T-helper 1 cell treated with Interleukin-12 subunit alpha and Interleukin-12 subunit beta and Interleukin-4 antibody, amounts not matched to agents 30 μg/mL and 1 μg/mL, for 36 hours (primary cell): ENCODE results near the gene PML.

Experiments
- H3K27ac Mint-ChIP-seq: one replicate; pipeline ENCODE4 v1.8.0; 2021; ENCODE audit warnings: mild to moderate bottlenecking, mixed read lengths
- H3K27me3 Mint-ChIP-seq: one replicate; pipeline ENCODE4 v1.8.0; 2021; ENCODE audit warnings: low read depth, mixed read lengths
- H3K36me3 Mint-ChIP-seq: one replicate; pipeline ENCODE4 v1.8.0; 2021; ENCODE audit warnings: low read depth, mixed read lengths
- H3K4me1 Mint-ChIP-seq: one replicate; pipeline ENCODE4 v1.8.0; 2021; ENCODE audit warnings: low read depth, mixed read lengths
- H3K4me3 Mint-ChIP-seq: one replicate; pipeline ENCODE4 v1.8.0; 2021; ENCODE audit warnings: mild to moderate bottlenecking, moderate library complexity, mixed read lengths
- H3K9me3 Mint-ChIP-seq: one replicate; pipeline ENCODE4 v1.8.0; 2021; ENCODE audit warnings: mixed read lengths

PML gene

DNA sequence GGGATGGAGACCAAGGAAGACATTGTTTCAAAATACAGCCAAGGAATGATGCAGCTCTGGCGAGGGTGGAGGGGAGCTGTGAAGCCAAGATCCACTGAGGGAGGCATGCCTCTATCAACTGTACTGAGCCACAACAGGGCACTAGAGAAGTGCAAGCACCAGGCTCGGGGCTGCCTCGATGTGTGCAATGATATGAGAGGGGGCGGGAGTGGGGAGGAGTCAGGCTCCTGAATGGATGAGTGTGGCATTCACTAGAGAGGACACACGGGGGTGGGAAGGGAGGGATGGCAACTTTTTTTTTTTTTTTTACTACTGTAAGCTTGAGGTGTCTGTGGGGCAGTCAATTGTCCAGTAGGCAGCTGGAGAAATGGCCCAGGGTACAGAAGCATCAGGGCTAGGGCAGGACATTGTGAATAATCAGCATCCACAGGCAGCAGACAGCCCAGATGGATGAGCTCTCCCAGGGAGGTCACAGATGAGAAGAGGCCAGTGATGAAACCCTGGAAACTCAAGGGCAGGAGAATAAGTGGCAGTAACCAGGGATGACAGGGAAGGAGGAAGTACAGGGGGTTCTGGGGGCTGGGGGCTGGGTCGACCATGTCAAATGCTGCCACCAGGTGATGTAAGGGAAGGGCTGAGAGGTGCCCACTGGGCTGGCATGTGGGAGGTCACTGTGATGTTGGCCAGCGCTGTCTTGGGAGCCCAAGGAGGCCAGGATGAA is 8.3 kb upstream of the PML start:
- H3K27me3 Mint-ChIP-seq: no peaks in the 10 kb centered on the region
- no peak overlapping the region for H3K4me3 Mint-ChIP-seq
- H3K27ac Mint-ChIP-seq: peak overlapping the region; percentile 44
- peaks cover 54% of the 10 kb centered on the region for H3K4me1 Mint-ChIP-seq
- no peaks in the 10 kb centered on the region for H3K9me3 Mint-ChIP-seq
- peaks cover 12% of the 10 kb centered on the region for H3K36me3 Mint-ChIP-seq

DNA sequence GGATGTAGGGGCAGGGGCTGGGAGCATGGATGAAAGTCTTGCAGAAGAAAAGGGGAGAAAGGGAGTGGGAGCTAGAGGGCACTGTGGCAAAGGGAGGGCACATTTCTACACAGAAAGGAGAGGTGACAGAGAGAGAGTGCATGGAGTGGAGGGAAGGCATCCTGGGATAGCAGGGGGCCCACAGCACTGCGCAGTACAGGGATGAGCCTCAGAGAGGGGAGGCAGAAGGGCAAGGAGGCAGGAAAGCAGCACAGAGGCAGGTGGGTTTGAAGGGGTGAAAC is 7.8 kb upstream of the PML start:
- H3K27me3 Mint-ChIP-seq: no peaks in the 10 kb centered on the region
- H3K4me1 Mint-ChIP-seq: peaks cover 52% of the 10 kb centered on the region
- H3K4me3 Mint-ChIP-seq: no peak overlapping the region
- H3K27ac Mint-ChIP-seq: peak overlapping the region; percentile 44
- peaks cover 12% of the 10 kb centered on the region for H3K36me3 Mint-ChIP-seq
- H3K9me3 Mint-ChIP-seq: no peaks in the 10 kb centered on the region

GRCh38 chr15:73987250-73987649 is 7.3 kb upstream of the PML start:
- Mint-ChIP-seq H3K9me3 (no peaks in the 10 kb centered on the region), H3K36me3 (peaks cover 12% of the 10 kb centered on the region), H3K4me1 (peaks cover 47% of the 10 kb centered on the region), H3K27ac (peak overlapping the region; percentile 44), H3K27me3 (no peaks in the 10 kb centered on the region), H3K4me3 (no peak overlapping the region)

- H3K36me3 Mint-ChIP-seq: peaks cover 12% of the 10 kb centered on the region
- H3K4me3 Mint-ChIP-seq: no peak overlapping the region
- H3K27me3 Mint-ChIP-seq: no peaks in the 10 kb centered on the region
- peaks cover 48% of the 10 kb centered on the region for H3K4me1 Mint-ChIP-seq
- peak overlapping the region; percentile 44 for H3K27ac Mint-ChIP-seq
- no peaks in the 10 kb centered on the region for H3K9me3 Mint-ChIP-seq
Measured at GRCh38 chr15:73987681-73988444, 6.7 kb upstream of the PML start.

- Mint-ChIP-seq H3K27me3 (no peaks in the 10 kb centered on the region), H3K4me1 (peaks cover 49% of the 10 kb centered on the region), H3K27ac (no peak overlapping the region), H3K9me3 (no peaks in the 10 kb centered on the region), H3K36me3 (peaks cover 12% of the 10 kb centered on the region), H3K4me3 (no peak overlapping the region)
Measured at GRCh38 chr15:73988445-73988969, 6.0 kb upstream of the PML start.

GRCh38 chr15:73989001-73989798 is 5.3 kb upstream of the PML start:
- H3K27me3 Mint-ChIP-seq: no peaks in the 10 kb centered on the region
- no peak overlapping the region for H3K27ac Mint-ChIP-seq
- H3K9me3 Mint-ChIP-seq: no peaks in the 10 kb centered on the region
- H3K4me3 Mint-ChIP-seq: no peak overlapping the region
- peaks cover 12% of the 10 kb centered on the region for H3K36me3 Mint-ChIP-seq
- peaks cover 55% of the 10 kb centered on the region for H3K4me1 Mint-ChIP-seq

GRCh38 chr15:73990250-73991005 is 4.1 kb upstream of the PML start:
- Mint-ChIP-seq H3K9me3 (no peaks in the 10 kb centered on the region), H3K4me3 (peak overlapping the region; percentile 85), H3K27me3 (no peaks in the 10 kb centered on the region), H3K36me3 (peaks cover 13% of the 10 kb centered on the region), H3K27ac (no peak overlapping the region), H3K4me1 (peaks cover 50% of the 10 kb centered on the region)

DNA sequence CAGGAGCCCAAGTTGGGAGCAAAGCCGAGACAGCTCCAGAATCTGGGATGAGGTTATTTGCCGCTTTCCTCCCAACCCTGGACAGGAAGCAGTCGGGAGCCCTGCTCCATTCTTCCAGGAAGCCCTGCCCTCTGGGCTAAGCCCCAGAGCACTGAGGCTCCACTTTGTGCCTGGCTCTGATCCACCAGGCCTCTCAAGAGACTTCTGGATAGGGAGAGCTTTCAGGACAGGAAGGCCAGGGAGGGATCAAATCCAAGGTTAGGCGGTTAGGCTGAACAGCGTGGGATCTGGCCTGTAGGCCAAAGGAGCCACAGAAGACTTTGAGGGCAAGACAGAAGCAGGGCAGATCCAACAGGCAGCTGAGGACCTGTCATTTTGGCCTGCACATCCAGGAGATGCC is 3.3 kb upstream of the PML start:
- Mint-ChIP-seq H3K9me3 (no peaks in the 10 kb centered on the region), H3K27ac (no peak overlapping the region), H3K4me1 (peaks cover 49% of the 10 kb centered on the region), H3K27me3 (no peaks in the 10 kb centered on the region), H3K36me3 (peaks cover 13% of the 10 kb centered on the region), H3K4me3 (peak overlapping the region; percentile 85)

DNA sequence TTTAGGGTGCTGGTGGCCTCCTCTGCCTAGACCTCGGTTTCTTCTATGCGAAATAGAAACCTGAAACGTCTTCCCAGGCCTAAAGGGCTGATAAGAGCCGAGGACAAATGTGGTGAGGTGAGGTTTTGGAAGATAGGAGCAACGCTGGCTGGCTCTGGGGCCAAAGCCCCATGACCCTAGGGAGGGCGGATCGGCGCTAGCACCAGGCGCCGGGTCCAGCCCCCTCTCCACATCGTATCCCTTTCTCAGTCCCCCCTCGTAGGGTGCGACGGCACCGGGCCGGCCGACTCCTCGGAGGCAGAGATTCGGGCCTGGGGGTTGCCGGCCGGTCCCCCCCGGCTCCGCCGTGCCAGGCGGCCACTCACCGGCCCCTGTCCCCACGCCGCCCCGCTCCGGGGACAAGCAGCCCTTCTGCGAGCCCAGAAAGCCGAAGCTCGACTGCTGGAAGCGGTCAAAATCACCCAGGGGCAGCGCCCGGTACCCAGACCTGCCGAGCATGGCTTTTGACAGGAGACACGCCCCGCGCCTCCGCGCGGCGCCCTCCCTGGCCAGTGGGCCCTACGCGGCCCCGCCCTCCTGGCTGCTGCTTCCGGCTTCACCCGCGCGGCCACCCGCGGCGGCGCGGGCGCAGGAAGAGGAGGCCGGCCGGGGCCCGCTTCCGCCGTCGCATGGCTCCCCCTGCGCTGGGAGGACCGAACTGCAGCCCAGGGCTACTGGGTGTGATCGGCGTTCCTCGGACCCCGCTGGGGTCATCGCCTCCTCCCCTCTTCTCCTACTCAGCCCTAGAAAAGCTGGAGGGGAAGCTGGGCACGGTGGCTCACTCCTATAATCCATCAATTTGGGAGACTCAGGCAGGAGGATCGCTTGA is 2.6 kb upstream of the PML start, which contains the start of gene STOML1:
Gene STOML1, minus strand, starts transcription at position 570 of the 868 bp plus-strand sequence. Its CDS starts 72 bp downstream, at position 498.
- H3K4me1 Mint-ChIP-seq: peaks cover 49% of the 10 kb centered on the region
- peaks cover 12% of the 10 kb centered on the region for H3K36me3 Mint-ChIP-seq
- H3K4me3 Mint-ChIP-seq: peak within 1 kb of the TSS; percentile 85
- H3K27ac Mint-ChIP-seq: peak within 1 kb of the TSS; percentile 88
- H3K27me3 Mint-ChIP-seq: no peaks in the 10 kb centered on the region
- no peaks in the 10 kb centered on the region for H3K9me3 Mint-ChIP-seq

DNA sequence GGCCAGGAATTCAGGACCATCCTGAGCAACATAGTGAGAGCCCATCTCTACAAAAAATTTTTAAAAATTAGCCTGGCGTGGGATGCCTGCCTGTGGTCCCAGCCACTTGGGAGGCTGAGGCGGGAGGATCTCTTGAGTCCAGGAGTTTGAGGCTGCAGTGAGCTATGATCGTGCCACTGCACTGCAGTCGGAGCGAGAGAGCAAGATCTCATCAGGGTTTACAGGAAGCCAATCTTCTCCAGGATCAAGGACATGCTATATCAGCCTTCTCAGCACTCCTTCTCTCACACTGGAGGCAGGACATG is 2.0 kb upstream of the PML start:
- H3K9me3 Mint-ChIP-seq: no peaks in the 10 kb centered on the region
- H3K27ac Mint-ChIP-seq: peak overlapping the region; percentile 88
- peaks cover 16% of the 10 kb centered on the region for H3K36me3 Mint-ChIP-seq
- peak overlapping the region; percentile 85 for H3K4me3 Mint-ChIP-seq
- H3K4me1 Mint-ChIP-seq: peaks cover 50% of the 10 kb centered on the region
- no peaks in the 10 kb centered on the region for H3K27me3 Mint-ChIP-seq

GRCh38 chr15:73993211-73993994 is 1.1 kb upstream of the PML start:
- H3K36me3 Mint-ChIP-seq: peaks cover 20% of the 10 kb centered on the region
- no peaks in the 10 kb centered on the region for H3K9me3 Mint-ChIP-seq
- H3K4me1 Mint-ChIP-seq: peaks cover 48% of the 10 kb centered on the region
- no peaks in the 10 kb centered on the region for H3K27me3 Mint-ChIP-seq
- H3K4me3 Mint-ChIP-seq: peak overlapping the region; percentile 97
- H3K27ac Mint-ChIP-seq: peak overlapping the region; percentile 93

DNA sequence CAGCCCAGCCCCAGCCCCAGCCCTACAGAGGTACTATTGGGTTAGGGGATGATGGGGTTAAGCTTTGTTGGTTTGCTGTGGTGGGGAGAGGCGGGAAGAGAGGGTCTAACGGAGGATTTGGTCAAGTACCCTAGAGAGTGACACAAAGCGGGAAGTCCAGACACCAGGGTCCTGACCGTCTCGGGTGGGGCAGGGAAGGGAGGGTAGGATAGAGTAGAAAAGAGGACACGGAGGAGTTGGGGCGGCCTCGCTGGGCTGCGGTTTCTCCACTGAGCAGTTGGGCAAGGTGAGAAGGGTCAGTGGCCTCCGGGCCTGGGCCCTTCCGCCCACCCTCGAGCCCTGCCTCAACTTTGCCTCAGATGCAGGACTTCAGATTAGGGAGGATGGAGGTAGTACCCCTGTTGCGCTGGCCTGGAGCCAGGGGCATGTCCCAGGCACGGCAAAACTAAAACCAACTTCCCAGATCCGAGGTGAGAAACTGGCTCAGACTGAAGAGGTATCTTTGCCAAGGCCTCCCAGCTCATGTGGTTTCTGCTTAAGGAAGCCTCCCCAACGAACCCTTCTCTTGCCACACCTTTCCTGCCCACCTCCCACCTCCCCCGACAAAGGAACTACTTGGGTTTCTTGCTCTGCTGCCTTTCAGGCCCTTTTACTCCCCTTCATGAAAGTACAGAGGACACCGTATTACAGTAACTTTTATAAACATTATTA is 551 bp downstream of the PML start:
- Mint-ChIP-seq H3K4me3 (peak overlapping the region; percentile 97), H3K4me1 (peaks cover 51% of the 10 kb centered on the region), H3K36me3 (peaks cover 26% of the 10 kb centered on the region), H3K9me3 (no peaks in the 10 kb centered on the region), H3K27ac (peak overlapping the region; percentile 93), H3K27me3 (no peaks in the 10 kb centered on the region)
